HG03196 (cell line): ENCODE data around the gene DCAF12L1.

Source experiments
- ATAC-seq: cut with Tn5 transposase; IDR thresholded peaks from one replicate; pipeline ENCODE4 v1.9.1; 2021; ENCODE audit not compliant: unreplicated experiment

Gene DCAF12L1

DNA sequence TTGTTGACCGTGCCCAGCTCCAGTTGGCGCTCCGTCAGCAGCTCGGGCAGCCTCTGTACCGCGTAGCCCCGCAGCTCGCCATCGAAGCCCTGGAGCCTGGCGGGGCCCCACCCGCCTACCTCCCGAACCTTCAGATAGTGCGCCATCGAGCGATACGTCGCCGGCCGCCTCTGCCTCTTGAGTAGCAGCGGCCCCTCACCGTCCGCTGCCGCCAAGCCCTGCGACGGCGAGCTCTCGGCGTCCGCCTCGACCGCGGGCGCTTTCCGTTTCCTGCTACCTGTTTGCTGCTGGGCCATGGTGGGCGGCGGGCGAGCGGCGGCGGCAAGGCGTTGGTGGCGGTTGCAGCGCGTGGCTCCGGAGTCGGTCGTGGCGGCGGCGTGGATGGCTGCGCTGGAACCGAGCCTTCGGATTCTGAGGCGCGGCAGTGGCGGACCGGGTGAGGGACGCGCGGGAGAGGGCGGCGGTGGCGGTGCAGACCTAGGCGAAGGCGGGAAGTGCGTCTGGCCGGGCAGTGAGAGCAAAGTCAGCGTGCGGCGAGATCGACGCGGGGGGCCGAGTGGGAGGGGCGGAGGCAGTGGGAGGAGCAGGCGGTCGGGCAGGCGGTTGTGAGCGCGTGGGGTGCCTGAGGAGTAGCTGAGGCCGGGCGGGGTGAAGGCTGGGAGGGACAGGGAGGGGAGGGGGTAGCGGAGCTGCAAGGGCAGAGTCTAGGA is at the start of gene DCAF12L1:
DCAF12L1 (minus strand) TSS at position 502 of the 710 bp plus-strand sequence; CDS start at position 296, 206 bp downstream.
- ATAC-seq, result no peak

DNA sequence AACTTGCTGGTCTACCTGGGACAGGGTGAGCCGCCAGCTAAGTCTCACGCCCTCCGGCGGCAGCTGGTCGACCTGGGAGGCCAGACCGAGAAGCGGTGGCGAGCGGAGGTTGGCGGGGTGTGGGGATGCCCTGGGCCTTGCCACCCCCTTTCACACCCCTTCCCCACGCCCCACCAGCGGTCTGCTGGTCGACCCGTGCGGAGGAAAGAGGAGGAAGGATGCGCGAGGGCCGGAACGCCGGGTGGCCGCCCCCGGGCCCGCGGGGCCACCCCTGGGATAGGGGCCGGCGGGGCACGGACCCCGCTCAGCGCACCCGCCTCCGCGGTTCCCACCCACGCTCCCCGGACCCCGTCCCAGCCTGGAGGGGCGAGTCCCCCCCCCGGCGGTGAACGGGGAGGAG is 28.3 kb upstream of the DCAF12L1 start:
- ATAC-seq, result no peak

DNA sequence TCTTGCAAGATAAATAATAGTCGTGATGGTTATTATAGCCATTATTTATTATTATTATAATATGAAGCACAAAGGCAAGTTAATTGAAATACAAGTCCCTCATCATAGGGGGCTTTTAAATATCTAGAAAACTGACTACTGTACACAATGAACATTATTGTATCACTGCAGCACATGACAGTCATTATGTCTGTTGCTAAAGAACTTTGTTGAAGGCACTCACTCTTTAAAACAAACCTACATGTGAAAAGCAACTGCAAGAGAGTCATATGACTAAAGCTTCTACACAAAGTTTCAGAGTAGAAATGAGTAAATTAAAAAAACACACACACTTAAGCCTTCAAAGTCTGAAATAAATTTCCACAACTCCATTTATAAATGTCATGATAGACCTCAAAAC is 23.3 kb upstream of the DCAF12L1 start:
- no peak for ATAC-seq

DNA sequence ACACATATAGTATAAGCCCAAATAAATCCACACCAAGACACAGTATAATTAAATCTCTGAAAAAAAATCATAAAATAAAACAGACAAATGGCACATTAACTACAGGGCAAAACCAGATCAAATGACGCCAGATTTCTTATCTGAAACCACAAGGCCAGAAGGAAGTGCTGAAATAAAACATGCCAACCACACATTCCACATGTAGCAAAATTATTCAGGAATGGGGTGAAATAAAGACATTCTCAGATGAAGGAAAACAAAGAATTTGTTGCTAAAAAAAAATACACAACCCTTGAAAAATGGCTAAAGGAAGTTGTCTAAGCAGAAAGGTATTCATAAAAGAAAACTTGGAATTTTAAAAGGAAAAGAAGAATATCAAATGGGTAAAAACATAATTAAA is 4.5 kb upstream of the DCAF12L1 start:
- ATAC-seq, result no peak

DNA sequence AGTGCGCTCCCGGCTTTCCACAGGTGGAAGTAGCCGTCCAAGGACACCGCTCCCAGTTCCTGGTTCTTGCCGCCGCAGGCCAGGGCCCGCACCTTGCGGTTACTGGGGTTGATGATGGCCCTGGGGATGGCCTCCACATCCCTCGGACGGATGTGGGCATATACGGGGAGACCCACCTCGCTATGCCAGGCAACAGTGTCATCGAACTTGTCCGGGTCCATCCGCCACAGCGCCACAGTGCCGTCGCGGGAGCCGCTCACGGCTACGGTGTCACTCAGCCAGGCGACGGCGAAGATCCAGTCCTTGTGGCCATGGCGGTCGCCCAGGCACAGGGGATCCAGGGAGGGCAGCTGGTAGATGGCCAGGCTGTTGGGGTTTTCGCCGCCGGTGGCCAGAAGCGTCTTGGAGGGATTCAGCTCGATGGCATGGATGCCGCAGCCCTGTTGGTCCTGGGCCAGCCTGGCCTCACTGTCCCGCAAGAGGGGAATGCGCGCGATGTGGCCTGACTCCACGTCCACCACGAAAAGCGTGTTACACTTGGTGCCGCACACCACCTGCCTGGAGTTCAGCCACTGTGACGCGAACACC is 795 bp downstream of the DCAF12L1 start:
- no peak for ATAC-seq

DNA sequence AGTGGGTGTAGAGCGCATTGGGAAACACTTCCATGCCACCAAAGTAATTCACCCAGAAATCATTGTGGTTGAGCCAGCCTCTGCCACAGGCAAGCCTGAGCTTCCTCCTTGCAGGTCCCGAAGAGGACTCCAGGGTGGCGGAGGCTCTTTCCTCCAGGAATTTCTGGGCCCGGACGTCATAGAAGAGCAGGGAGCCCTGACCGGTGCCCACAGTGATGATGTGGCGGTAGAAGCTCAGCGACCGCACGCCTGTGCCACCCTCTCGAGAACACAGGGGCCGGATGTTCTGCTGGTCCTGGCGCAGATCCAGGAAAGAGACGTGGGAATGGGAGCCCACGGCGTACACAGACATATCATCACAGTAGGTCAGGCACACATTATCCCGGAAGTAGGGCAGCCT is 1.3 kb downstream of the DCAF12L1 start:
- ATAC-seq, result no peak

DNA sequence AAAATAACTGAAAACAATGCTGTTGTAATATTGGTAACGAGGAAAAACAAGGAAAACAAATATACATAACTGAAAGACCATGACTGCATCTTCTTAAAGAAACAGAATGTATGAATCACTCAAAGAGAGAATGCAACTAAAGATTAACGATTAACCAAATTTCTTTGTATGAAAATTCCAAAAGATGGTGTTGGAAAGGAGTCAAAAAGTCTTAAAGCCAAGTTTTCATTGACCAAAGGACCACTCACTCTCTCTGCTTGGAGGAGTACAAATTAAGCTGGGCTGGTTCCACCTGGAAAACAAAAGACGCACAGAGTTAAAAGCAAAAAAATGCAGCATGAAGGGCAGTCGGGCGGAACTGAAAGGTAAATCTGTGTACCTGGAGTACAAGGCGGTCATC is 1.8 kb downstream of the DCAF12L1 start:
- ATAC-seq, result no peak

DNA sequence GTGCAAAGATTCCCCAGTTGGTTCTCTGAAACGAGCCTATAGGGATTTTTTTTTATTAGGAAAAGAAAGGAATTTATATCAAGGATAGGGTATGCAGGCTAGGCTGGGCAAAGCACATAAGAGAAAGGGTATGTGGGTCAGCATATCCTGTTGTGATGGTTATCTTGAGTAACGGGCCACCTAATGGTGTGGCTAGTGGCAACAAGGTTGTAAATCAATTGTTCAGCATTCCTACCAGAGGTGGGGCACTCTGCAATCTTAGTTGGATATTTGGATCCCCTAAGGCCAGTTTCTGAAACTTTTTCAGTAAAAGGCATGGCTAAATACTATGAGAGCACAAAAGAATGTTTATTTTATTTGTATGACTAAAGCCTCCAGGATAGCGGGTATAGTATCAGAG is 42.7 kb downstream of the DCAF12L1 start:
- no peak for ATAC-seq
